Effector memory CD8-positive, alpha-beta T cell (primary cell): ENCODE results near the gene ERAS.

ENCODE experiments used
- ATAC-seq: fragments of 150-1000 bp; cut with Tn5 transposase; replicated peaks from 2 replicates; pipeline ENCODE4 v1.10.0; 2021; ENCODE audit warnings: mild to moderate bottlenecking, moderate library complexity
- DNase-seq, 3 experiments: peaks; one replicate each; pipeline ENCODE4 v3.0.0; 2021
- H3K27ac Mint-ChIP-seq, 2 donors: one replicate each; pipeline ENCODE4 v1.8.0; 2022; ENCODE audit warnings: mild to moderate bottlenecking in 2 of 2, mixed read lengths in 2 of 2, moderate library complexity in 2 of 2
- H3K27me3 Mint-ChIP-seq, 2 donors: one replicate each; pipeline ENCODE4 v1.8.0; 2022; ENCODE audit warnings: mixed read lengths in 2 of 2
- H3K36me3 Mint-ChIP-seq: one replicate; pipeline ENCODE4 v1.8.0; 2022; ENCODE audit warnings: mild to moderate bottlenecking, moderate library complexity, mixed read lengths; ENCODE audit not compliant: insufficient read depth
- H3K4me1 Mint-ChIP-seq, 2 donors: one replicate each; pipeline ENCODE4 v1.8.0; 2022; ENCODE audit warnings: low read depth in 2 of 2, mixed read lengths in 2 of 2
- H3K4me3 Mint-ChIP-seq, 2 donors: one replicate each; pipeline ENCODE4 v1.8.0; 2022; ENCODE audit warnings: mild to moderate bottlenecking in 2 of 2, mixed read lengths in 2 of 2, moderate library complexity in 2 of 2
- H3K9me3 Mint-ChIP-seq, 2 donors: one replicate each; pipeline ENCODE4 v1.8.0; 2022; ENCODE audit warnings: mixed read lengths in 2 of 2

The ERAS gene

GRCh38 chrX:48789366-48790220 is 36.7 kb upstream of the ERAS start:
- no peaks in the 10 kb centered on the region for H3K9me3 Mint-ChIP-seq
- H3K4me3 Mint-ChIP-seq = peak overlapping the region in 1 of 2 donors; percentile 52
- H3K36me3 Mint-ChIP-seq = peaks cover 3% of the 10 kb centered on the region
- H3K4me1 Mint-ChIP-seq = peaks cover 4 to 16% of the 10 kb centered on the region in 2 donors
- peak overlapping the region in 1 of 2 donors; percentile 61 for H3K27ac Mint-ChIP-seq
- H3K27me3 Mint-ChIP-seq = peaks cover 0 to 15% of the 10 kb centered on the region in 2 donors
- ATAC-seq (no peak), DNase-seq (no peak)

DNA sequence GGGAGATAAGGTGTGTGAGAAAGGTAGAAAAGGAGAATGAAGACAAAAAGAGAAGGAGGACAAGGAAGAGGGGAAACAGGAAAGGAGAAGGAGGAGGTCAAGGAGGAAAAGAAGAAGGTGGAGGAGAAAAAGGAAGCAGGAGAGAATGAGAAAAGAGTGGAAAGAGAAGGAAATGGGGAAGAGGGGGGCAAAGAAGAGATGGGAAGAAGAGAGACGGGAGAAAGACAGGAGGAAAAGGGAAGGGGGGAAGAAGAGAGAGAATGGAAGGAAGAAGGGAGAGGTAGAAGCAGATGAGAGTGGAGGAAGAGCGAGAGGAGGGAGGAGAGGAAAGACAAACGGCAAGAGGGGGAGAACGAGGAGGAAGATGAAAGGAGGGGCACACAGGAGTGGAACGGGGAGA is 35.8 kb upstream of the ERAS start:
- Mint-ChIP-seq H3K9me3 (no peaks in the 10 kb centered on the region), H3K27me3 (peaks cover 0 to 15% of the 10 kb centered on the region in 2 donors), H3K27ac (no peak overlapping the region), H3K36me3 (peaks cover 3% of the 10 kb centered on the region), H3K4me3 (no peak overlapping the region), H3K4me1 (peaks cover 4 to 16% of the 10 kb centered on the region in 2 donors)
- no peak for ATAC-seq
- no peak for DNase-seq

DNA sequence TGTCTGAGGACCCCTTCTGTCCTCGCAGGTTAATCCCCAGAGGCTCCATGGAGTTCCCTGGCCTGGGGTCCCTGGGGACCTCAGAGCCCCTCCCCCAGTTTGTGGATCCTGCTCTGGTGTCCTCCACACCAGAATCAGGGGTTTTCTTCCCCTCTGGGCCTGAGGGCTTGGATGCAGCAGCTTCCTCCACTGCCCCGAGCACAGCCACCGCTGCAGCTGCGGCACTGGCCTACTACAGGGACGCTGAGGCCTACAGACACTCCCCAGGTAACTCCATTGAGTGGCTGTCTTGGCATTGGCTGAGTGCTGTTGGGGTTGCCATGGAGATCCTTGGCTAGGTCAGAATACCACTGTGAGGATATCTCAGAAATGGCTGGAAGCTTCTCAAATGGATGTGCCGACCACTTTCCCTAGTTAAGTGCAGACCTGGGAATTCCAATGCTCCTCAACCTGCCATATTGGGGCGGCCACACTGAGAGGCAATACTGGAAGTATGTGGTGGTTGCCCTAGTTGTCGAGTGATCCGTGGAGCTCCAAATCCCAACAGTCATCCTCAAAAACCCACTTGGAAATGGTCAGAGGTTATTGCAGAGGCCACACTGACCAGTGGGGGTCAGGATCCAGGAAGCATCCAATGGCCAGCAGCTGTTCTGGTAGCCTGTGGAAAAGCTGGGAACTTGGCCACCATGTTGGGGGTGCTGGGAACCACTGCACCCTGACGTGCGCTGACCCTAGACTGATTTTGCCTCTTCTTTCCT is 35.1 kb upstream of the ERAS start:
- Mint-ChIP-seq H3K4me1 (peaks cover 4 to 16% of the 10 kb centered on the region in 2 donors), H3K27me3 (peaks cover 0 to 15% of the 10 kb centered on the region in 2 donors), H3K36me3 (peaks cover 3% of the 10 kb centered on the region), H3K9me3 (no peaks in the 10 kb centered on the region), H3K27ac (no peak overlapping the region), H3K4me3 (no peak overlapping the region)
- DNase-seq (no peak), ATAC-seq (no peak)

GRCh38 chrX:48792219-48792618 is 34.1 kb upstream of the ERAS start:
- no peaks in the 10 kb centered on the region for H3K9me3 Mint-ChIP-seq
- peaks cover 3% of the 10 kb centered on the region for H3K36me3 Mint-ChIP-seq
- no peak overlapping the region for H3K4me3 Mint-ChIP-seq
- peaks cover 4 to 16% of the 10 kb centered on the region in 2 donors for H3K4me1 Mint-ChIP-seq
- H3K27me3 Mint-ChIP-seq = peaks cover 0 to 7% of the 10 kb centered on the region in 2 donors
- ATAC-seq (no peak), DNase-seq (no peak)
- H3K27ac Mint-ChIP-seq = peak overlapping the region in 1 of 2 donors; percentile 75

DNA sequence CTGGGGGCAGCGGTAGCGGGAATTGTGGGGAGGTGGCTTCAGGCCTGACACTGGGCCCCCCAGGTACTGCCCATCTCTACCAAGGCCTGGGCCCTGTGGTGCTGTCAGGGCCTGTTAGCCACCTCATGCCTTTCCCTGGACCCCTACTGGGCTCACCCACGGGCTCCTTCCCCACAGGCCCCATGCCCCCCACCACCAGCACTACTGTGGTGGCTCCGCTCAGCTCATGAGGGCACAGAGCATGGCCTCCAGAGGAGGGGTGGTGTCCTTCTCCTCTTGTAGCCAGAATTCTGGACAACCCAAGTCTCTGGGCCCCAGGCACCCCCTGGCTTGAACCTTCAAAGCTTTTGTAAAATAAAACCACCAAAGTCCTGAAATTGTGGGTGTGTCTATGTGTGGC is 32.4 kb upstream of the ERAS start:
- no peaks in the 10 kb centered on the region for H3K9me3 Mint-ChIP-seq
- H3K27ac Mint-ChIP-seq = no peak overlapping the region
- H3K4me1 Mint-ChIP-seq = peaks cover 2 to 11% of the 10 kb centered on the region in 2 donors
- ATAC-seq (no peak), DNase-seq (no peak)
- no peak overlapping the region for H3K4me3 Mint-ChIP-seq
- peaks cover 3% of the 10 kb centered on the region for H3K36me3 Mint-ChIP-seq
- H3K27me3 Mint-ChIP-seq = no peaks in the 10 kb centered on the region

- Mint-ChIP-seq H3K4me3 (no peak overlapping the region), H3K9me3 (no peaks in the 10 kb centered on the region), H3K4me1 (peaks cover 0 to 6% of the 10 kb centered on the region in 2 donors), H3K36me3 (peaks cover 3% of the 10 kb centered on the region), H3K27me3 (no peaks in the 10 kb centered on the region), H3K27ac (no peak overlapping the region)
- DNase-seq (no peak), ATAC-seq (no peak)
These were observed 31.9 kb upstream of the ERAS start for GRCh38 chrX:48794340-48794910.

- Mint-ChIP-seq H3K4me3 (no peak overlapping the region), H3K27ac (no peak overlapping the region), H3K36me3 (peaks cover 3% of the 10 kb centered on the region), H3K9me3 (no peaks in the 10 kb centered on the region), H3K4me1 (peaks cover 0 to under 1% of the 10 kb centered on the region in 2 donors), H3K27me3 (no peaks in the 10 kb centered on the region)
- DNase-seq (no peak), ATAC-seq (no peak)
These were observed 31.3 kb upstream of the ERAS start for GRCh38 chrX:48794911-48795515.

DNA sequence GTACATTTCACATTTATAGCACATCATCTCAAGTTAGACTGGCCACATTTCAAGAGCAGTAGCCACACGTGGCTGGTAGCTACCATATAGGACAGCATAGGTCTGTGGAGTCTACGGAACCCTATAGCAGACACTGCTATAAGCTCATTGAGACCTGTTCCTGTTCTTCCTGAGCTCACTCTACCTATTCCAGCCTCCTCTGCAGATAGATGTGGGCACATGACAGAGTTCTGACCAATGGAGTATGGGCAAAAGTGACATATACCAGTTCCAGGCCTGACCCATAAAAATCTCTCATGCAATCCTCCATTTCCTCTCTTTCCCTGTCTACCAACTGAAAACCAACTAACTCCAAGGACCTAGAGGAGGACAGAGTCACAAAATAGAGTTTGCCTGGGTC is 28.0 kb upstream of the ERAS start:
- no peak for DNase-seq
- peaks cover 9 to 10% of the 10 kb centered on the region in 2 donors for H3K4me1 Mint-ChIP-seq
- H3K27me3 Mint-ChIP-seq = no peaks in the 10 kb centered on the region
- no peak for ATAC-seq
- H3K4me3 Mint-ChIP-seq = no peak overlapping the region
- H3K27ac Mint-ChIP-seq = no peak overlapping the region
- peaks cover 20% of the 10 kb centered on the region for H3K36me3 Mint-ChIP-seq
- no peaks in the 10 kb centered on the region for H3K9me3 Mint-ChIP-seq

GRCh38 chrX:48800574-48801279 is 25.6 kb upstream of the ERAS start:
- Mint-ChIP-seq H3K4me1 (peaks cover 9 to 16% of the 10 kb centered on the region in 2 donors), H3K36me3 (peaks cover 17% of the 10 kb centered on the region), H3K27me3 (no peaks in the 10 kb centered on the region), H3K9me3 (no peaks in the 10 kb centered on the region), H3K27ac (peak overlapping the region; percentile 96), H3K4me3 (peak overlapping the region; percentile 93 to 95)
- no peak for ATAC-seq
- peak in 1 of 3 experiments; percentile 1 for DNase-seq

DNA sequence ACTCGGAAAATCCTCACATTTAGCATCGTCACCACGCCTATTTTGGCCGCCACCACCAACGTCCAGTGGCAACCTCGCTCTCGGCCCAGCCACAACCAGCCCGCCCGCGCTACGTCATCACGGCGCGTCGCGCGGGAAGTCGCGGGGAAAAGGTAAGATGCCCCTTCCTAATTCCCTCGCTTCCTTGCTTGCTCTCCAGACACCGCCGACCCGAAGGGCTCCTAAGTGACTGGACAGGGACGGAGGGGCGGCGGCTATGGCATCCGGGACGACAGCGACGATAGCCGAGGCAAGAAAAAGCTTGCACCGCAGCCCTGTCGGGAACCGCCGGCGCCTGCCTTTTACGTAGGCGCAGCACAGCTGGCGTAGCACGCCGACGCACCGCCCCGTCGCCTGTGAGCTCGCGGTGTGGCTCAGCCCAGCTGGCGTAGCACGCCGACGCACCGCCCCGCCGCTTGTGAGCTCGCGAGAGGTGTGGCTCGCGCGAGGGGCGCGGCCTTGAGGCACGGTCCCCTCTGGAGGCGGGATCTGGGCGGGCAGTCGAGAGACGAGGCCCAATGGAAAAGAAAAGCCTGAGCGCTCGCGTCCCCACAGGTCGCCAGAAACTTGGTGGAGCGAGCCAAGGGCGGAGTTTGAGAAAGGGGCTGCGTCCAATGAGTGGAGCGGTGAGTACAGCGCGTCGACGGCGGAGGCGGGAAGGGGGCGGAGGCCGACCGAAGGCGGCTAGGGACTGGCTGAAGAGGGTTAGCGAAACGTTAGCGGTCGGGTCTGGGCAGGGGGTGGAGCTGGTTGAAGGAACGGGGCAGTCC is 24.8 kb upstream of the ERAS start, which contains the start of gene HDAC6:
HDAC6 (plus strand) TSS at position 788 of the 809 bp plus-strand sequence. CDS start 626 bp downstream, outside the sequence.
- Mint-ChIP-seq H3K27ac (peak within 1 kb of the TSS; percentile 96), H3K9me3 (no peaks in the 10 kb centered on the region), H3K27me3 (no peaks in the 10 kb centered on the region), H3K4me3 (peak within 1 kb of the TSS; percentile 93 to 95), H3K36me3 (peaks cover 23% of the 10 kb centered on the region), H3K4me1 (peaks cover 9 to 16% of the 10 kb centered on the region in 2 donors)
- peak; percentile 90 to 92 (median 91) for DNase-seq
- peak; percentile 82 for ATAC-seq

- ATAC-seq = peak; percentile 18
- H3K27ac Mint-ChIP-seq = peak overlapping the region; percentile 96
- peaks cover 9 to 16% of the 10 kb centered on the region in 2 donors for H3K4me1 Mint-ChIP-seq
- DNase-seq = peak in 1 of 3 experiments; percentile 50
- H3K27me3 Mint-ChIP-seq = no peaks in the 10 kb centered on the region
- H3K4me3 Mint-ChIP-seq = peak overlapping the region; percentile 93 to 95
- peaks cover 23% of the 10 kb centered on the region for H3K36me3 Mint-ChIP-seq
- no peaks in the 10 kb centered on the region for H3K9me3 Mint-ChIP-seq
These were observed 24.0 kb upstream of the ERAS start for GRCh38 chrX:48802089-48802904.
